Thyroid gland (tissue), 4 donors: Measurements from ENCODE around the gene DPYSL3.

Experiments used
- POLR2A ChIP-seq, 2 donors: fragments of 450-650 bp; IDR thresholded peaks; one replicate each; pipeline ENCODE4 v1.6.1; 2017; ENCODE audit warnings: antibody characterized with exemption in 2 of 2, mild to moderate bottlenecking in 2 of 2, moderate library complexity in 1 of 2
- TF ChIP-seq, protein P1 (sequence below), 6 experiments: fragments of 200-600 bp in 3 of 6; fragments of 450-650 bp in 3 of 6; sonication (generic) in 3 of 6; IDR thresholded peaks; one replicate each; pipeline ENCODE4 v1.5.1; 2016 to 2019; ENCODE audit warnings: antibody characterized with exemption in 6 of 6, mild to moderate bottlenecking in 2 of 6, inconsistent platforms in 1 of 6, moderate library complexity in 1 of 6

- TF ChIP-seq, protein P1, sequence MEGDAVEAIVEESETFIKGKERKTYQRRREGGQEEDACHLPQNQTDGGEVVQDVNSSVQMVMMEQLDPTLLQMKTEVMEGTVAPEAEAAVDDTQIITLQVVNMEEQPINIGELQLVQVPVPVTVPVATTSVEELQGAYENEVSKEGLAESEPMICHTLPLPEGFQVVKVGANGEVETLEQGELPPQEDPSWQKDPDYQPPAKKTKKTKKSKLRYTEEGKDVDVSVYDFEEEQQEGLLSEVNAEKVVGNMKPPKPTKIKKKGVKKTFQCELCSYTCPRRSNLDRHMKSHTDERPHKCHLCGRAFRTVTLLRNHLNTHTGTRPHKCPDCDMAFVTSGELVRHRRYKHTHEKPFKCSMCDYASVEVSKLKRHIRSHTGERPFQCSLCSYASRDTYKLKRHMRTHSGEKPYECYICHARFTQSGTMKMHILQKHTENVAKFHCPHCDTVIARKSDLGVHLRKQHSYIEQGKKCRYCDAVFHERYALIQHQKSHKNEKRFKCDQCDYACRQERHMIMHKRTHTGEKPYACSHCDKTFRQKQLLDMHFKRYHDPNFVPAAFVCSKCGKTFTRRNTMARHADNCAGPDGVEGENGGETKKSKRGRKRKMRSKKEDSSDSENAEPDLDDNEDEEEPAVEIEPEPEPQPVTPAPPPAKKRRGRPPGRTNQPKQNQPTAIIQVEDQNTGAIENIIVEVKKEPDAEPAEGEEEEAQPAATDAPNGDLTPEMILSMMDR (IDR thresholded peaks at IDR 0.05) = no peak
- TF ChIP-seq POLR2A (IDR thresholded peaks at IDR 0.05) = no peak
Measured at GRCh38 chr5:147483961-147484707, 25.7 kb downstream of the DPYSL3 start.
